Gastroesophageal sphincter (tissue), 4 donors: ENCODE data around the gene TSPAN11. TPM values are rescaled to one million over a fixed set of nuclear protein-coding genes. Genes with fewer than 3 reads are reported as not detected.

Source experiments
- ATAC-seq: fragments of 150-250 bp; one replicate; pipeline ENCODE4 v1.9.1; 2016; ENCODE audit warnings: mild to moderate bottlenecking, moderate library complexity
- H3K27ac ChIP-seq, 4 donors: fragments of 200-600 bp; sonication (generic) in 3 of 4; 1 replicate in 3 of 4; 2 replicates in 1 of 4; pipeline ENCODE4 v1.5.1; 2016 to 2019
- H3K27me3 ChIP-seq: fragments of 200-600 bp; sonication (generic); one replicate; pipeline ENCODE4 v1.5.1; 2019
- H3K36me3 ChIP-seq, 2 donors: fragments of 200-600 bp; sonication (generic); one replicate each; pipeline ENCODE4 v1.5.1; 2019; ENCODE audit warnings: control low read depth in 1 of 2
- H3K4me1 ChIP-seq, 3 donors: fragments of 200-600 bp; sonication (generic); 1 replicate in 2 of 3; 2 replicates in 1 of 3; pipeline ENCODE4 v1.5.1; 2016 to 2019; ENCODE audit warnings: control low read depth in 2 of 3
- H3K4me3 ChIP-seq, 2 donors: fragments of 200-600 bp; sonication (generic); one replicate each; pipeline ENCODE4 v1.5.1; 2019; ENCODE audit warnings: mild to moderate bottlenecking in 1 of 2, moderate library complexity in 1 of 2
- H3K9me3 ChIP-seq, 3 donors: fragments of 200-600 bp; sonication (generic); one replicate each; pipeline ENCODE4 v1.5.1; 2017 to 2019; ENCODE audit warnings: control low read depth in 2 of 3
- EP300 ChIP-seq: sonication (generic); formaldehyde crosslinking; IDR thresholded peaks from one replicate; pipeline ENCODE4 v1.6.1; 2017; ENCODE audit warnings: antibody characterized with exemption, mild to moderate bottlenecking
- POLR2A ChIP-seq, 2 donors: fragments of 450-650 bp; IDR thresholded peaks; one replicate each; pipeline ENCODE4 v1.6.1; 2017; ENCODE audit warnings: antibody characterized with exemption in 2 of 2, mild to moderate bottlenecking in 2 of 2, moderate library complexity in 1 of 2
- POLR2AphosphoS5 ChIP-seq: sonication (generic); formaldehyde crosslinking; IDR thresholded peaks from one replicate; pipeline ENCODE4 v1.6.1; 2017; ENCODE audit warnings: antibody characterized with exemption
- WGBS, 2 donors: methylation state at CpG; one replicate each; pipeline ENCODE4 v1.1.5; 2018; ENCODE audit warnings: low coverage in 1 of 2; 5-methylcytosine and 5-hydroxymethylcytosine counted together
- total RNA-seq, 4 donors: library from RNA; depleted of rRNA; stranded (reverse); fragments of >200 nt; gene quantifications; one replicate each; pipeline ENCODE4 v1.1.0, GENCODE V29; 2016
- TF ChIP-seq, protein P1 (sequence below), 4 experiments: fragments of 200-600 bp in 2 of 4; fragments of 450-650 bp in 2 of 4; sonication (generic) in 1 of 4; IDR thresholded peaks; one replicate each; pipeline ENCODE4 v1.5.1; 2017 to 2019; ENCODE audit warnings: antibody characterized with exemption in 4 of 4, mild to moderate bottlenecking in 2 of 4, moderate library complexity in 2 of 4

TSPAN11 gene
- total RNA-seq, 4 donors from 2014 or later = 4.8 to 15.9 (median 6.5) TPM

DNA sequence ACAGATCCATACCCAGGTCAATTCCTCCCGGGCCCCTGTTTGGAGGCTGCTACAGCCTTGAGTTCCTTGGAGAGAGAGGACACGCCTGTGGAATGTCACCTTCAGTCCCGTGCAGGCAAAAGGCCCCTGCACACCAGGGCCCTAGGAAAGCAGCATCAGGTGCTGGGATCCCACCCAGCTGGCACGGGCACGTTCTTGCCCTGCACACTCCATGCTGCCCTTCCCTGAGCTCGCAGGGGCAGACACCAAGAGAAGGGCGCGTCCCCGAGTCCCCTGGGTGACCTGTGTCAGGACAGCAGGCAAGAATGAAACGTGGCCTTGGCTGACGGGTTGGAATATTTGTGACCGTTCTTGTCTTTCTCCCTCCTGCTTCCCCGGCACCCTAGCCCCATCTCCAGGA is 67.7 kb downstream of the TSPAN11 start:
- H3K27me3 ChIP-seq = no peaks in the 10 kb centered on the region
- no peaks in the 10 kb centered on the region for H3K36me3 ChIP-seq
- H3K4me1 ChIP-seq = no peaks in the 10 kb centered on the region
- no peak for ATAC-seq
- no peaks in the 10 kb centered on the region for H3K9me3 ChIP-seq
- WGBS, 2 donors = 80 to 94% methylated on average over 1 to 3 of the region's 13 CpGs
- no peak overlapping the region for H3K4me3 ChIP-seq
- TF ChIP-seq EP300 (no peak), POLR2AphosphoS5 (no peak), POLR2A (IDR thresholded peaks at IDR 0.05) (no peak)
- TF ChIP-seq, protein P1, sequence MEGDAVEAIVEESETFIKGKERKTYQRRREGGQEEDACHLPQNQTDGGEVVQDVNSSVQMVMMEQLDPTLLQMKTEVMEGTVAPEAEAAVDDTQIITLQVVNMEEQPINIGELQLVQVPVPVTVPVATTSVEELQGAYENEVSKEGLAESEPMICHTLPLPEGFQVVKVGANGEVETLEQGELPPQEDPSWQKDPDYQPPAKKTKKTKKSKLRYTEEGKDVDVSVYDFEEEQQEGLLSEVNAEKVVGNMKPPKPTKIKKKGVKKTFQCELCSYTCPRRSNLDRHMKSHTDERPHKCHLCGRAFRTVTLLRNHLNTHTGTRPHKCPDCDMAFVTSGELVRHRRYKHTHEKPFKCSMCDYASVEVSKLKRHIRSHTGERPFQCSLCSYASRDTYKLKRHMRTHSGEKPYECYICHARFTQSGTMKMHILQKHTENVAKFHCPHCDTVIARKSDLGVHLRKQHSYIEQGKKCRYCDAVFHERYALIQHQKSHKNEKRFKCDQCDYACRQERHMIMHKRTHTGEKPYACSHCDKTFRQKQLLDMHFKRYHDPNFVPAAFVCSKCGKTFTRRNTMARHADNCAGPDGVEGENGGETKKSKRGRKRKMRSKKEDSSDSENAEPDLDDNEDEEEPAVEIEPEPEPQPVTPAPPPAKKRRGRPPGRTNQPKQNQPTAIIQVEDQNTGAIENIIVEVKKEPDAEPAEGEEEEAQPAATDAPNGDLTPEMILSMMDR (IDR thresholded peaks at IDR 0.05) = no peak
- no peak overlapping the region for H3K27ac ChIP-seq

GRCh38 chr12:30996255-30996654 is 69.7 kb downstream of the TSPAN11 start:
- WGBS, 2 donors = 79 to 80% methylated on average over 1 to 2 of the region's 2 CpGs
- Histone ChIP-seq H3K4me1 (no peaks in the 10 kb centered on the region), H3K9me3 (no peaks in the 10 kb centered on the region), H3K36me3 (no peaks in the 10 kb centered on the region), H3K27ac (no peak overlapping the region), H3K27me3 (no peaks in the 10 kb centered on the region), H3K4me3 (no peak overlapping the region)
- no peak for ATAC-seq
- TF ChIP-seq POLR2AphosphoS5 = no peak
- no peak for TF ChIP-seq EP300
- TF ChIP-seq POLR2A (IDR thresholded peaks at IDR 0.05) = no peak
- TF ChIP-seq, protein P1 (IDR thresholded peaks at IDR 0.05) = no peak

- H3K4me3 ChIP-seq = no peak overlapping the region
These were observed 70.2 kb downstream of the TSPAN11 start for GRCh38 chr12:30996752-30997151.

DNA sequence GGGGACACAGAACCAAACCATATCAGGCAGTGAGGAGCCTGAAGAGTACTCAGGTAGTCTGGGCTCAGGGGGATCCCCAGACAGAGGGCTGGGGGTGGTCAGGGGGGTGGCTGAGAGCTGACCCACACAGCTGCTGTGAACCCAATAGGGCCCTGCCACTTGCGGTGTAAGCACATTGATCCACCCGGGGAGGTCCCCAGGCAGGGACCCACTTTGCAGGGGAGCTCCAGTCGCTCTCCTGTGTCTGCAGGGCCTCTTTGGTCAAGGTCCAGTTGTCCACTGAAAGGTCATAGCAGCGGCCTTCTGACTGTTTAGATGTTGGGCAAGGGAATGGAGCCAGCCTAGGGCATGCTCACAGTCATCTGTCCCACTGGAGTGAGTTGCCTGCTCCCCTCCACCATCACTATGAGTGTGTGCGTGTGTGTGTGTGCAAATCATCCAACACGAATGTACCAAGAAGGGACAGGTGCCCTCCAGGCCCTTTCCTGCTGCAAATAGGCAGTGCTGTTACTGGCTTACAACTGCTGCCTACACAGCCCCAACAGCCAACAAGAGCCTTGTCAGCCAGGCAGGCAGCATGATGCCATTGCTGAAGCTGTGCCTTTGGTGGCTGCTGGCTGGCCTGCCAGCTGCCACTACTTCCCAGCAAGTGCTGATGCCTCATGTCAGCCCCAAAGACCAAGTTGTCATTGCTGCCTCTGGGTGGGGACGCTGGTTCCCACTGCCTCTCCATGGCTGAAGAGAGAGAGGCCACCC is 71.3 kb downstream of the TSPAN11 start:
- no peak for ATAC-seq
- WGBS, 2 donors = 90 to 100% methylated on average over 1 to 2 of the region's 7 CpGs
- no peak overlapping the region for H3K4me3 ChIP-seq
- H3K27ac ChIP-seq = no peak overlapping the region
- H3K36me3 ChIP-seq = no peaks in the 10 kb centered on the region
- no peaks in the 10 kb centered on the region for H3K9me3 ChIP-seq
- H3K4me1 ChIP-seq = no peaks in the 10 kb centered on the region
- no peaks in the 10 kb centered on the region for H3K27me3 ChIP-seq
- no peak for TF ChIP-seq POLR2AphosphoS5
- no peak for TF ChIP-seq EP300
- TF ChIP-seq, protein P1 (IDR thresholded peaks at IDR 0.05) = no peak
- TF ChIP-seq POLR2A (IDR thresholded peaks at IDR 0.05) = no peak

More at GRCh38 chr12:30996752-30997151, 70.2 kb downstream of the TSPAN11 start:
- H3K27me3 ChIP-seq = no peaks in the 10 kb centered on the region
- H3K9me3 ChIP-seq = no peaks in the 10 kb centered on the region
- TF ChIP-seq POLR2A (IDR thresholded peaks at IDR 0.05) (no peak), EP300 (no peak)
- no peaks in the 10 kb centered on the region for H3K4me1 ChIP-seq
- H3K36me3 ChIP-seq = no peaks in the 10 kb centered on the region
- ATAC-seq = no peak
- H3K27ac ChIP-seq = no peak overlapping the region
- WGBS, 2 donors = 90 to 100% methylated on average over 1 to 3 of the region's 3 CpGs

DNA sequence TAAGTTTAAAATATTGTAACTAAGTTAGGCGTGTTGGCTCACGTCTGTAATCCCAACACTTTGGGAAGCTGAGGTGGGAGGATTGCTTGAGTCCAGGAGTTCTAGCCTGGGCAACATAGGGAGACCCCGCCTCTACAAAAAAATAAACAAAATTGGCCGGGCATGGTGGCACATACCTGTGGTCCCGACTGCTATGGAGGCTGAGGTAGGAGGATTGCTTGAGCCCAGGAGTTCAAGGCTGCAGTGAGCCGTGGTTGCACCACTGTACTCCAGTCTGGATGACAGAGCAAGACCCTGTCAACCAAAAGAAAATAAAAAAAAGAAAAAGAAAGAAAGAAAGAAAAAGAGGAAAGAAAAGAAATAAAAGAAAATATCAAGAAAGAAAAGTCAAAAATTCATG is 72.5 kb downstream of the TSPAN11 start:
- Histone ChIP-seq H3K27me3 (no peaks in the 10 kb centered on the region), H3K4me1 (no peaks in the 10 kb centered on the region), H3K4me3 (no peak overlapping the region), H3K27ac (no peak overlapping the region), H3K36me3 (no peaks in the 10 kb centered on the region), H3K9me3 (no peaks in the 10 kb centered on the region)
- ATAC-seq = no peak
- WGBS, 2 donors = 82 to 100% methylated on average over 1 to 6 of the region's 6 CpGs
- TF ChIP-seq POLR2A (IDR thresholded peaks at IDR 0.05) (no peak), POLR2AphosphoS5 (no peak), EP300 (no peak)
- TF ChIP-seq, protein P1 (IDR thresholded peaks at IDR 0.05) = no peak
